GM18858 (cell line): ENCODE data around the gene FHL5.
"Not testable (repeated sequence)": the region's sequence is repeated elsewhere in the genome, so short reads cannot be mapped to it uniquely, and the experiment has no call there.

Source experiments
- ATAC-seq: cut with Tn5 transposase; IDR thresholded peaks from one replicate; pipeline ENCODE4 v1.9.1; 2021; ENCODE audit not compliant: unreplicated experiment

Gene FHL5, protein sequence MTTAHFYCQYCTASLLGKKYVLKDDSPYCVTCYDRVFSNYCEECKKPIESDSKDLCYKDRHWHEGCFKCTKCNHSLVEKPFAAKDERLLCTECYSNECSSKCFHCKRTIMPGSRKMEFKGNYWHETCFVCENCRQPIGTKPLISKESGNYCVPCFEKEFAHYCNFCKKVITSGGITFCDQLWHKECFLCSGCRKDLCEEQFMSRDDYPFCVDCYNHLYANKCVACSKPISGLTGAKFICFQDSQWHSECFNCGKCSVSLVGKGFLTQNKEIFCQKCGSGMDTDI

DNA sequence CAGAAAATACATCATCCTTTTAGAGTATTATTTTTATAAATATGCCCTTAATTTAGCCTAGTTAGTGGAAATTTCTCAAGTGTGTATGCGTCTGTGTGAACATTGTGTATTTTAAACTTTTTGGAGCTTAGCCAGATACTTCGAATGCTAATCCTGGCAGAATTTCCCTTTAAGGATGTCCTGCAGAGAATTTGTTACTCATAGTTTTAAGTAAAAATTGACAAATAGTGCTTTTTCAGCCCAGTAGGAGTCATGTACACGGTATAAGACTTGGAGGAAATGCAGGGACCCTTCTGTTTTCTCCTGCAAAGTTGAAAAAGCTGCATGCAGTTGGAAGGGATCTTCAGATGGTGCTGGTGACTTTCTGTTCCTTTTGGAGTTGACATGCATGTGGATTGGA is at the start of gene FHL5:
Gene FHL5 (plus strand): TSS at position 243 of the 400 bp plus-strand sequence. CDS start 40,486 bp downstream, outside the sequence.
- no peak for ATAC-seq

DNA sequence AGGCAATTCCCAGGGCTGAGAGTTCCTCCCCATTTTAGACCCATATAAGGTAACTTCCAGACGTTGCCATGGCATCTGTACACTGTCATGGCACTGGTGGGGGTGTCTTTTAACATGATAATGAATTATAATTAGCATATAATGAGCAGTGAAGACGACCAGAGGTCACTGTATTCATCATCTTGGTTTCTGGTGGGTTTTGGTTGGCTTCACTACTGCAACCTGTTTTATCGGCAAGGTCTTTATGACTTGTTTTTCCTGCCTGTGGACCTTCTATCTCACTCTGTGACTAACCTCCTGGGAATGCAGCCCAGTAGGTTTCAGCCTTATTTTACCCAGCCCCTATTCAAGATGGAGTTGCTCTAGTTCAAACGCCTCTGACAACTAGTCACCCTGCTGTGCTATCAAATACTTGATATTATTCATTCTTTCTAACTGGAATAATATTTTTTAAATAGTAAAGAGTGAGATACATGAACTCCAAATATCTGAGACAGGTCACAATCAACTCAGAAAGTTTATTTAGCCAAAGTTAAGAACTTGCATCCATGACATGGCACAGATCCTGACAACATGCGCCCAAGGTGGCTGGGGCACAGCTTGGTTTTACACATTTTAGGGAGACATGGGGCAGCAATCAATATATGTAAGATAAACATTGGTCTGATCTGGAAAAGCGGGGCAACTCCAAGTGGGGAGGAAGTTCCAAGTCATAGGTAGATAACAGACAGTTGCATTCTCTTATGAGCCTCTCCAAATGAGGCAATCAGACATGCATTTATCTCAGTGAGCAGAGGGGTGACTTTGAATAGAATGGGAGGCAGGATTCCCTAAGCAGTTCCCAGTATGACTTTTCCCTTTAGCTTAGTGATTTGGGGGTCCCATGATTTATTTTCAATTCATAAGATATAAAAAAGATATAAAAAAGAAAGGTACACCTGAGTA is 42.5 kb upstream of the FHL5 start:
- no peak for ATAC-seq

- ATAC-seq, result no peak
Observed at GRCh38 chr6:96521306-96521643, 41.7 kb upstream of the FHL5 start.

DNA sequence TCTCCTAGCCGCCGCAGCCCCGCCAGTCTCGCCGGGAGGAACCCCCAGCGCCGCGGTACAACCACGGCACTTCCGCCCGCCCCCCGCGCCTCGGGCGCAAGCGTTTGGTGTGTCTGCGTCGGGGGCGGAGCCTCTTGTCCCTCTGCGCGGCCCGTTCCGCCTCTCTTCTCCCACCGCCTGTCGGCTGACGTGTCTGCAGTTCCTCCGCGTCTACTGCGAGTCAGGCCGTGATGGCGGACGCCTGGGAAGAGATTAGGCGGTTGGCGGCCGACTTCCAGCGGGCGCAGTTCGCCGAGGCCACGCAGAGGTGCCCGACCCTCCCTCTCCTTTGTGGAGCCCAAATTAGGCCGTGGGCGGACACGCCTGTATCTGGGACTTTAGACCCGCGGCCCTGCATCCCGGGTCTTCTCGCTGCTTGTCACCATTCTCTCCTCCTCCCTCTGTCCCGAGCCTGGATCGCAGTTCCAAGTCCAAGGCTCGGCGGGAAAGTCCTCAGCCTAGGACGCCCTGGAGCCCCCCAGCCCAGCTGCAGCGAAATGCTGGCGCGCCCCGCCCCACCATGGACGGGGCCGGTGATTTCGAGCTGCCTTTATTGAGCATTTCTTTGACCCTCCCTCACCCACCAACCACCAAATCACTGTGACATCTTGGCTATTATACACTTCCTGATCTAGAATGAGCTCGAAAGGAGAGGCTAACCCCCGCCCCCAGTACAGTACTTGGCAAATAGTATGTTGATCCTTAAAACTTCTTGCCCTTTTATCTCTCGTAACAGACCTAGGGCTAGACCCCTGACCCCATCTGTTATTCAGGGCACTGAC is 41.1 kb upstream of the FHL5 start, which contains the start of gene UFL1:
Gene UFL1 (plus strand): TSS at position 163 of the 821 bp plus-strand sequence. CDS start 68 bp downstream, at position 231.
- ATAC-seq, result peak; percentile 95

GRCh38 chr6:96522465-96523009 is 40.4 kb upstream of the FHL5 start:
- ATAC-seq, result peak; percentile 23

- no peak for ATAC-seq
Observed at GRCh38 chr6:96528193-96528592, 34.7 kb upstream of the FHL5 start.

- no peak for ATAC-seq
Observed at GRCh38 chr6:96532399-96532798, 30.5 kb upstream of the FHL5 start.

- ATAC-seq, result no peak
Observed at GRCh38 chr6:96537726-96538125, 25.2 kb upstream of the FHL5 start.

DNA sequence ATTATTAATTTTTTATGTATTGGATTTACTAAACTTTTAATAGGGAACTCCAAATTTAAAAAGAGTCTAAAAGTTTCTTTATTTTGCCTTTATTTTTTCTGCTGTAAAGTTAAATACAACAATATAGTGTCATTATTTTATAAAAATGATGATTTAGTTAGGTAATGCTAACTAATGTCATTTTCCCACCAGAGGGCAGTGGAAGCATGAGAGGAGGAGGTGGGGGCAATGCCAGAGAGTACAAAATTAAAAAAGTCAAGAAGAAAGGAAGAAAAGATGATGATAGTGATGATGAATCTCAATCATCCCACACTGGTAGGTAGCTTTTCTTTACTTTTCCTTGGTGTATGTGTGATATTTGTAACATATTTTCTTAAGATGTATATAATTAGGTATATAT is 20.2 kb upstream of the FHL5 start:
- ATAC-seq, result peak; percentile 64

GRCh38 chr6:96545882-96546281 is 17.0 kb upstream of the FHL5 start:
- ATAC-seq, result no peak

DNA sequence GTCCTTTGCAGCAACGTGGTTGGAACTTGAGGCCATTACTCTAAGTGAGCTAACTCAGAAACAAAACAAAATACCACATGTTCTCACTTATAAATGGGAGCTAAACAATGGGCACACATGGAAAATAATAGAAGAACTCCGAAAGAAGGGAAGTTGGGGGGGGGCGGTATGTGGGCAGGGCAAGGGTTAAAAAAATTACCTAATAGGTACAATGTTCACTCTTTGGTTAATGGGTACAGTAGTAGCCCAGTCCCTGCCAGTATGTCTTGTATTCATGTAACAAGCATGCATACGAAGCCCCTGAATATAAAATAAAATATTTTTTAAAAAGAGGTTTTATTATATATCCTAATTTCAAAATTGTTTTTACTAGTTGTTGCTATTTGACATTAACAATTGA is 15.3 kb upstream of the FHL5 start:
- no peak for ATAC-seq

DNA sequence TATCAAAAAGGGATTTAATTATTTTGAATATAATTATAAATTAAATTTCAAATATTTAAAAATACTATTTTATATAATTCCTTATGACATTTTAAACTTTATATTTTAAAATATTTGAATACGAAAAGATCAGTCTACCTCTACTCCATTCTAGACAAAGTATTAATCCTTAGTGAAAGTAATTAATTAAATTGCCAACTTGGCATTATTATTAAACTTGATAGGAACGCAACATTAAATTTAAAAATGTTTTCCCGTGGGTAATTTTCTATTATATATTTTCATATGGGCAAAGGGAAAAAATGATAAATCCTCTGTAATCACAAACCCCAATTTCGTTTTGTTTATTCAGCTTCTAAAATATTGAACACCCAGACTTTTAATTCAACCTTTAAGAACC is 8.4 kb upstream of the FHL5 start:
- no peak for ATAC-seq

DNA sequence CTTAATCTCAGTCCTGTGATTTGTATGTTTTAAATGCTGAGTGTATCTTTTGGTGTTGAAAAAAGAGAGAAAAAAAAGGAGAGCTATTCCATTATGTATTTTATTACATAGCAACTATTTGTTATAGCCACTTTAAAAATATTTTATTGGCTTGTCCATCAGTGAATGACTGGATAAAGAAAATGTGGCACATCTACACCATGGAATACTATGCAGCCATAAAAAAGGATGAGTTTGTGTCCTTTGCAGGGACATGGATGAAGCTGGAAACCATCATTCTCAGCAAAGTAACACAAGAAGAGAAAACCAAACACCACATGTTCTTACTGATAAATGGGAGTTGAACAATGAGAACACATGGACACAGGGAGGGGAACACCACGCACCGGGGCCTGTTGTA is 3.2 kb upstream of the FHL5 start:
- not testable (repeated sequence) for ATAC-seq

GRCh38 chr6:96563853-96564252 is 925 bp downstream of the FHL5 start:
- peak; percentile 41 for ATAC-seq

- no peak for ATAC-seq
Observed at GRCh38 chr6:96570053-96570452, 7.1 kb downstream of the FHL5 start.

DNA sequence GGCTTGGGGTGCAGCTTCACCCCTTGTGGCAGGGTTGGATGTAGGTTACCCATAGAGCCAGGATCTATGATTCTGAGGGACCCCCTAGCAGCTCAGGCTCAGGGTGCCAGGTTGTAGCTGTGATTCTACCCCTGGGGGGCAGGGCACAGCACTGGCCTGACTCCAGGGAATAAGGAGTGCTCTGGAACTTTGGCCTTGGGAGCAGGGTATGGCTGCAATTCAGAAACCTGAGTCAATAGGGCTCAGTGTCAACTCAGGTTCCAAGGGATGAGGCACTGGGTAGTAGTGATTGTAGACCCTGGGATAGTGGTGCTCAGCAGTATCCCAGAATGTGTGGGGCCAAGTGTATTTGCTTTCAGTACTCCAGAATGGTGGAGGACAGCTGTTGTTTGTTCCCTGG is 8.6 kb downstream of the FHL5 start:
- ATAC-seq, result no peak

DNA sequence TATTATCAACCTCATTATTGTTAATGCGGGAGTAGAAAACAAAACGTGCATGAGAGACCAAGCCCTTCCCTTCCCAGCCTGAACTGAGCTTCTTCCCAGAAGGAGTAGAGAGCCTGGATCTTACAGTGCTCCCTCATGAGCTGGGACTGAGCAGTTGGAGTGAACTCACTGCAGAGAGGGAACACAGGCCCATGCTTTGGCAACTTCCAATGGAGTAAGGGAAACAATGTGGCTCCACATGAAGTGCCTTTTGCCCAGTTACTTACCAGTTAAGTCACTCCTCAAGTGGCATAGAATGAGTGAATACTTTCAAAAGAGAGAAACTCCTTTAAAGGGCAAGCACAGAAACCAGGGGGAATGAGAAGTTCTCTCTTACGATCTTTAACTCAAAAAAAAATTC is 12.4 kb downstream of the FHL5 start:
- ATAC-seq, result no peak

DNA sequence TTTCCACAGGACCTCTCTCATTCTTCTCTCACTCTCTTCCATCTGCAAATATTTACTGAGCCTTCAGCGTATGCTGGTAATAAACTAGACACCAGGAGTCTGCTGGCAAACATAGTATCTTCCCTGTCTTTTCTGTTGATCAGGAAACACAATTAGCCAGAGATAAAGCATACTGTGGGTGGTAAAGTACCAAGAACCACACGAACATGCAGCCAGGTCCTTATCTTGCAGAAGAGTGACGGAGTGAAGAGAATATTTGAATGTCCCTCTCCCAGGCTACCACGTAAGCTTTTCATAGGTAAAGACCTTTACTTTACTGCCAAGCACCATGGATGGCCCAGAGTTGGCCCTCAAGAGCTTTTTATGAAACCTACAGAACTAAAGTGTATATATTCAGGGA is 13.3 kb downstream of the FHL5 start:
- no peak for ATAC-seq

- ATAC-seq, result no peak
Observed at GRCh38 chr6:96582021-96582420, 19.1 kb downstream of the FHL5 start.

GRCh38 chr6:96582436-96582835 is 19.5 kb downstream of the FHL5 start:
- ATAC-seq, result no peak

- ATAC-seq, result no peak
Observed at GRCh38 chr6:96604420-96604819, 41.5 kb downstream of the FHL5 start.
